Transverse colon (tissue), 4 donors: ENCODE measurements around the gene SPEM2.

ENCODE experiments used
- CTCF ChIP-seq, 5 experiments: fragments of 200-600 bp in 3 of 5; fragments of 450-650 bp in 2 of 5; sonication (generic) in 3 of 5; IDR thresholded peaks; 1 replicate in 2 of 5; 2 replicates in 3 of 5; pipeline ENCODE4 v1.5.1; 2016 to 2017; ENCODE audit warnings: antibody characterized with exemption in 5 of 5, inconsistent platforms in 3 of 5, mild to moderate bottlenecking in 2 of 5, moderate library complexity in 1 of 5
- EP300 ChIP-seq: sonication (generic); formaldehyde crosslinking; IDR thresholded peaks from one replicate; pipeline ENCODE4 v1.6.1; 2017; ENCODE audit warnings: antibody characterized with exemption, low read depth
- POLR2A ChIP-seq: fragments of 450-650 bp; IDR thresholded peaks from one replicate; pipeline ENCODE4 v1.6.1; 2016; ENCODE audit warnings: antibody characterized with exemption, mild to moderate bottlenecking, moderate library complexity
- POLR2AphosphoS5 ChIP-seq, 3 donors: sonication (generic); formaldehyde crosslinking; IDR thresholded peaks; one replicate each; pipeline ENCODE4 v1.6.1; 2016; ENCODE audit warnings: antibody characterized with exemption in 3 of 3

GRCh38 chr17:7448461-7448860 is 23.0 kb downstream of the SPEM2 start:
- TF ChIP-seq CTCF (IDR thresholded peaks at IDR 0.05) (no peak), POLR2A (no peak), EP300 (no peak), POLR2AphosphoS5 (IDR thresholded peaks at IDR 0.05) (no peak)
